Measurements from ENCODE around the gene UVSSA. TPM values are rescaled to one million over a fixed set of nuclear protein-coding genes. Genes with fewer than 3 reads are reported as not detected.

The UVSSA gene
- total and polyA plus RNA-seq, 8 donors: 9.2 to 30.9 (median 14.5) TPM

- intact Hi-C loops (cut with DNase I): loop anchor here in 1 of 3 donors (10.0 kb wide), 1 partner anchor 81 kb away; no protein-coding TSS in a partner anchor
- FAIRE-seq (no peak), DNase-seq (no peak), ATAC-seq (no peak)
- H3K4me1 ChIP-seq: no peaks in the 10 kb centered on the region
- TF ChIP-seq CTCF (IDR thresholded peaks at IDR 0.05): no peak
- no peaks in the 10 kb centered on the region for H3K27me3 ChIP-seq
- H3K4me3 ChIP-seq: no peak overlapping the region
- 92 to 96% methylated on average over 7 of the region's 7 CpGs for WGBS, 2 donors
- no peak overlapping the region for H3K27ac ChIP-seq
- peaks cover 0 to 56% (median 0%) of the 10 kb centered on the region in 3 donors for H3K36me3 ChIP-seq
- no peaks in the 10 kb centered on the region for H3K9me3 ChIP-seq
These were observed 10.9 kb upstream of the UVSSA start for GRCh38 chr4:1336088-1336491.

- no peaks in the 10 kb centered on the region for H3K9me3 ChIP-seq
- intact Hi-C loops (cut with DNase I): loop anchor here in 1 of 3 donors (10.0 kb wide), 1 partner anchor 83 kb away; no protein-coding TSS in a partner anchor
- no peak overlapping the region for H3K4me3 ChIP-seq
- DNase-seq: peak in 1 of 6 donors; percentile 53
- peak in 2 of 4 donors; percentile 40 to 43 for ATAC-seq
- H3K4me1 ChIP-seq: no peaks in the 10 kb centered on the region
- H3K27me3 ChIP-seq: no peaks in the 10 kb centered on the region
- 88 to 93% methylated on average over 11 of the region's 11 CpGs for WGBS, 2 donors
- FAIRE-seq: no peak
- no peak for TF ChIP-seq CTCF (IDR thresholded peaks at IDR 0.05)
- H3K36me3 ChIP-seq: peaks cover 0 to 65% (median 0%) of the 10 kb centered on the region in 3 donors
- no peak overlapping the region for H3K27ac ChIP-seq
These were observed 9.6 kb upstream of the UVSSA start for GRCh38 chr4:1337376-1337831.

- no peak overlapping the region for H3K4me3 ChIP-seq
- peak in 1 of 4 donors; percentile 5 for ATAC-seq
- no peaks in the 10 kb centered on the region for H3K9me3 ChIP-seq
- peak in 2 of 6 donors; percentile 27 to 67 for DNase-seq
- H3K36me3 ChIP-seq: peaks cover 0 to 59% (median 0%) of the 10 kb centered on the region in 3 donors
- 97 to 98% methylated on average over 41 of the region's 41 CpGs for WGBS, 2 donors
- FAIRE-seq: no peak
- no peaks in the 10 kb centered on the region for H3K4me1 ChIP-seq
- intact Hi-C loops (cut with DNase I): loop anchor here in 1 of 3 donors (10.0 kb wide), 1 partner anchor 83 kb away; no protein-coding TSS in a partner anchor
- no peak for TF ChIP-seq CTCF (IDR thresholded peaks at IDR 0.05)
- no peaks in the 10 kb centered on the region for H3K27me3 ChIP-seq
- no peak overlapping the region for H3K27ac ChIP-seq
These were observed 8.9 kb upstream of the UVSSA start for GRCh38 chr4:1337951-1338751.

GRCh38 chr4:1338752-1339414 lies 8.1 kb upstream of the UVSSA start:
- Histone ChIP-seq H3K27ac (no peak overlapping the region), H3K4me3 (no peak overlapping the region), H3K36me3 (peaks cover 0 to 58% (median 0%) of the 10 kb centered on the region in 3 donors), H3K27me3 (no peaks in the 10 kb centered on the region), H3K9me3 (no peaks in the 10 kb centered on the region), H3K4me1 (no peaks in the 10 kb centered on the region)
- DNase-seq (peak in 2 of 6 donors; percentile 11 to 32), FAIRE-seq (no peak), ATAC-seq (no peak)
- 96 to 97% methylated on average over 36 to 38 of the region's 38 CpGs for WGBS, 2 donors
- no peak for TF ChIP-seq CTCF (IDR thresholded peaks at IDR 0.05)
- intact Hi-C loops (cut with DNase I): loop anchor here in 1 of 3 donors (10.0 kb wide), 1 partner anchor 84 kb away; no protein-coding TSS in a partner anchor

Measured in pancreas (tissue), 10 donors.